Stimulated activated CD4-positive, alpha-beta T cell treated with anti-CD3 and anti-CD28 coated beads, Interleukin-12 subunit alpha, Interleukin-12 subunit beta, amount 100 ng/mL, for 48 hours (primary cell): ENCODE data around the gene RALGPS2.
"Not testable (repeated sequence)": the region's sequence is repeated elsewhere in the genome, so short reads cannot be mapped to it uniquely, and the experiment has no call there.

ENCODE experiments used
- DNase-seq, 3 donors: peaks; one replicate each; pipeline ENCODE4 v3.0.0-alpha.2; 2020; ENCODE audit warnings: low read depth in 2 of 3, low spot score in 1 of 3

Gene RALGPS2

GRCh38 chr1:178940068-178940765, 215.2 kb downstream of the RALGPS2 start:
- DNase-seq = no peak

GRCh38 chr1:178941261-178941689, 216.2 kb downstream of the RALGPS2 start:
- no peak for DNase-seq

GRCh38 chr1:178941849-178942248, 216.8 kb downstream of the RALGPS2 start:
- no peak for DNase-seq

GRCh38 chr1:178942285-178943198, 217.5 kb downstream of the RALGPS2 start:
- no peak for DNase-seq

GRCh38 chr1:178944729-178945128, 219.7 kb downstream of the RALGPS2 start:
- DNase-seq = no peak

- DNase-seq = no peak
These were observed 220.8 kb downstream of the RALGPS2 start for GRCh38 chr1:178945763-178946266.

GRCh38 chr1:178946416-178946815, 221.4 kb downstream of the RALGPS2 start:
- no peak for DNase-seq

- no peak for DNase-seq
These were observed 222.0 kb downstream of the RALGPS2 start for GRCh38 chr1:178946855-178947676.

- no peak for DNase-seq
These were observed 222.6 kb downstream of the RALGPS2 start for GRCh38 chr1:178947677-178947981.

GRCh38 chr1:178948676-178949075, 223.6 kb downstream of the RALGPS2 start:
- no peak for DNase-seq

- DNase-seq = not testable (repeated sequence)
These were observed 224.8 kb downstream of the RALGPS2 start for GRCh38 chr1:178949866-178950265.

- no peak for DNase-seq
These were observed 226.6 kb downstream of the RALGPS2 start for GRCh38 chr1:178951600-178951999.

- no peak for DNase-seq
These were observed 228.0 kb downstream of the RALGPS2 start for GRCh38 chr1:178953034-178953433.

GRCh38 chr1:178953538-178954324, 228.7 kb downstream of the RALGPS2 start:
- DNase-seq = no peak

- no peak for DNase-seq
These were observed 229.3 kb downstream of the RALGPS2 start for GRCh38 chr1:178954325-178954690.

GRCh38 chr1:178954937-178955336, 229.9 kb downstream of the RALGPS2 start:
- no peak for DNase-seq

GRCh38 chr1:178955391-178955954, 230.4 kb downstream of the RALGPS2 start:
- DNase-seq = no peak

GRCh38 chr1:178958491-178958890, 233.4 kb downstream of the RALGPS2 start:
- no peak for DNase-seq

GRCh38 chr1:178959543-178960460, 234.8 kb downstream of the RALGPS2 start:
- peak in 1 of 3 donors; percentile 4 for DNase-seq
